ENCODE data around the gene PPIL1. TPM values are rescaled to one million over a fixed set of nuclear protein-coding genes. Genes with fewer than 3 reads are reported as not detected.
A peak's percentile ranks its signal among the peaks of the same experiment; 100 is the strongest.

The PPIL1 gene
- total and polyA plus RNA-seq, 2 of the 13 experiments (the other 11 are each of a cell fraction or from before 2014, with no cell fraction given): 74.2 to 144 TPM

- TF ChIP-seq, protein P1, sequence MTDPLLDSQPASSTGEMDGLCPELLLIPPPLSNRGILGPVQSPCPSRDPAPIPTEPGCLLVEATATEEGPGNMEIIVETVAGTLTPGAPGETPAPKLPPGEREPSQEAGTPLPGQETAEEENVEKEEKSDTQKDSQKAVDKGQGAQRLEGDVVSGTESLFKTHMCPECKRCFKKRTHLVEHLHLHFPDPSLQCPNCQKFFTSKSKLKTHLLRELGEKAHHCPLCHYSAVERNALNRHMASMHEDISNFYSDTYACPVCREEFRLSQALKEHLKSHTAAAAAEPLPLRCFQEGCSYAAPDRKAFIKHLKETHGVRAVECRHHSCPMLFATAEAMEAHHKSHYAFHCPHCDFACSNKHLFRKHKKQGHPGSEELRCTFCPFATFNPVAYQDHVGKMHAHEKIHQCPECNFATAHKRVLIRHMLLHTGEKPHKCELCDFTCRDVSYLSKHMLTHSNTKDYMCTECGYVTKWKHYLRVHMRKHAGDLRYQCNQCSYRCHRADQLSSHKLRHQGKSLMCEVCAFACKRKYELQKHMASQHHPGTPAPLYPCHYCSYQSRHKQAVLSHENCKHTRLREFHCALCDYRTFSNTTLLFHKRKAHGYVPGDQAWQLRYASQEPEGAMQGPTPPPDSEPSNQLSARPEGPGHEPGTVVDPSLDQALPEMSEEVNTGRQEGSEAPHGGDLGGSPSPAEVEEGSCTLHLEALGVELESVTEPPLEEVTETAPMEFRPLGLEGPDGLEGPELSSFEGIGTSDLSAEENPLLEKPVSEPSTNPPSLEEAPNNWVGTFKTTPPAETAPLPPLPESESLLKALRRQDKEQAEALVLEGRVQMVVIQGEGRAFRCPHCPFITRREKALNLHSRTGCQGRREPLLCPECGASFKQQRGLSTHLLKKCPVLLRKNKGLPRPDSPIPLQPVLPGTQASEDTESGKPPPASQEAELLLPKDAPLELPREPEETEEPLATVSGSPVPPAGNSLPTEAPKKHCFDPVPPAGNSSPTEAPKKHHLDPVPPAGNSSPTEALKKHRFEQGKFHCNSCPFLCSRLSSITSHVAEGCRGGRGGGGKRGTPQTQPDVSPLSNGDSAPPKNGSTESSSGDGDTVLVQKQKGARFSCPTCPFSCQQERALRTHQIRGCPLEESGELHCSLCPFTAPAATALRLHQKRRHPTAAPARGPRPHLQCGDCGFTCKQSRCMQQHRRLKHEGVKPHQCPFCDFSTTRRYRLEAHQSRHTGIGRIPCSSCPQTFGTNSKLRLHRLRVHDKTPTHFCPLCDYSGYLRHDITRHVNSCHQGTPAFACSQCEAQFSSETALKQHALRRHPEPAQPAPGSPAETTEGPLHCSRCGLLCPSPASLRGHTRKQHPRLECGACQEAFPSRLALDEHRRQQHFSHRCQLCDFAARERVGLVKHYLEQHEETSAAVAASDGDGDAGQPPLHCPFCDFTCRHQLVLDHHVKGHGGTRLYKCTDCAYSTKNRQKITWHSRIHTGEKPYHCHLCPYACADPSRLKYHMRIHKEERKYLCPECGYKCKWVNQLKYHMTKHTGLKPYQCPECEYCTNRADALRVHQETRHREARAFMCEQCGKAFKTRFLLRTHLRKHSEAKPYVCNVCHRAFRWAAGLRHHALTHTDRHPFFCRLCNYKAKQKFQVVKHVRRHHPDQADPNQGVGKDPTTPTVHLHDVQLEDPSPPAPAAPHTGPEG (CRISPR knock-in tag; IDR thresholded peaks at IDR 0.05): 0 out of 2 replicates have a peak, but pooled peaks have one; percentile 42
- no peak for TF ChIP-seq SIX1 (CRISPR knock-in tag; IDR thresholded peaks at IDR 0.05; ENCODE audit: borderline replicate concordance)
- no peak for TF ChIP-seq ZNF577 (CRISPR knock-in tag; IDR thresholded peaks at IDR 0.05; ENCODE audit: borderline replicate concordance, low read depth)
- no peak for TF ChIP-seq ATF4 (CRISPR knock-in tag; IDR thresholded peaks at IDR 0.05)
- no peak for TF ChIP-seq ZSCAN30 (CRISPR knock-in tag; IDR thresholded peaks at IDR 0.05)
- TF ChIP-seq ZMYM2 (CRISPR knock-in tag; IDR thresholded peaks at IDR 0.05): peak; percentile 14; the same call in 1 of the 2 replicates
- TF ChIP-seq ZNF496 (CRISPR knock-in tag; IDR thresholded peaks at IDR 0.05; ENCODE audit: insufficient replicate concordance): no peak
- TF ChIP-seq, protein P2, sequence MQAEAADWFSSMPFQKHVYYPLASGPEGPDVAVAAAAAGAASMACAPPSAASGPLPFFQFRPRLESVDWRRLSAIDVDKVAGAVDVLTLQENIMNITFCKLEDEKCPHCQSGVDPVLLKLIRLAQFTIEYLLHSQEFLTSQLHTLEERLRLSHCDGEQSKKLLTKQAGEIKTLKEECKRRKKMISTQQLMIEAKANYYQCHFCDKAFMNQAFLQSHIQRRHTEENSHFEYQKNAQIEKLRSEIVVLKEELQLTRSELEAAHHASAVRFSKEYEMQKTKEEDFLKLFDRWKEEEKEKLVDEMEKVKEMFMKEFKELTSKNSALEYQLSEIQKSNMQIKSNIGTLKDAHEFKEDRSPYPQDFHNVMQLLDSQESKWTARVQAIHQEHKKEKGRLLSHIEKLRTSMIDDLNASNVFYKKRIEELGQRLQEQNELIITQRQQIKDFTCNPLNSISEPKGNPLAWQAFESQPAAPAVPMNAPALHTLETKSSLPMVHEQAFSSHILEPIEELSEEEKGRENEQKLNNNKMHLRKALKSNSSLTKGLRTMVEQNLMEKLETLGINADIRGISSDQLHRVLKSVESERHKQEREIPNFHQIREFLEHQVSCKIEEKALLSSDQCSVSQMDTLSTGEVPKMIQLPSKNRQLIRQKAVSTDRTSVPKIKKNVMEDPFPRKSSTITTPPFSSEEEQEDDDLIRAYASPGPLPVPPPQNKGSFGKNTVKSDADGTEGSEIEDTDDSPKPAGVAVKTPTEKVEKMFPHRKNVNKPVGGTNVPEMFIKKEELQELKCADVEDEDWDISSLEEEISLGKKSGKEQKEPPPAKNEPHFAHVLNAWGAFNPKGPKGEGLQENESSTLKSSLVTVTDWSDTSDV (CRISPR knock-in tag; IDR thresholded peaks at IDR 0.05): no peak
- no peak for TF ChIP-seq ISX (CRISPR knock-in tag; conservative IDR thresholded peaks at IDR 0.05)
These were observed 33.9 kb downstream of the PPIL1 start (continued) for GRCh38 chr6:36840432-36841403.

Measured in HepG2 (cell line).